IPS-NIHi7 (cell line): ENCODE results near the gene LIM2.
"Not testable (repeated sequence)": the region's sequence is repeated elsewhere in the genome, so short reads cannot be mapped to it uniquely, and the experiment has no call there.

Source experiments
- DNase-seq: peaks from one replicate; pipeline ENCODE4 v3.0.0; 2012; ENCODE audit warnings: mixed read lengths; ENCODE audit errors: extremely low spot score

Gene LIM2

GRCh38 chr19:51387924-51388389 is at the start of gene LIM2:
TSS of gene LIM2 (minus strand) at chr19:51387974. CDS start at chr19:51387443, 531 bp downstream.
- no peak for DNase-seq

DNA sequence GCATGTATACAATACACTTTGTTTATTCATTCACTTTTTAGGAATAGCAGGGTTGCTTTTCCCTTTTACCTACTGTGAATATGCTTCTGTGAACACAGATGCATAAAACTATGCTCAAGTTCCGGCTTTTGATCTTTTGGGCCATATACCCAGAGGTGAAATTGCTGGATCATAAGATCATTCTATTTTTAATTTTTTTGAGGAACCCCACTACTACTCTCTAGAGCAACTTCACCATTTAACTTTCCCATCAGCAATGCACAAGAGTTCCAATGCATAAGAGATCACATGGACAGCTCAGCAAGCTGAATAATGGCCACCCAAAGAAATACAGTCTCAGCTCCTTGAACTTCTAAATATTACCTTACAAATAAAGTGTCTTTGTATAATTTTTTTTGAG is 46.7 kb upstream of the LIM2 start:
- no peak for DNase-seq

DNA sequence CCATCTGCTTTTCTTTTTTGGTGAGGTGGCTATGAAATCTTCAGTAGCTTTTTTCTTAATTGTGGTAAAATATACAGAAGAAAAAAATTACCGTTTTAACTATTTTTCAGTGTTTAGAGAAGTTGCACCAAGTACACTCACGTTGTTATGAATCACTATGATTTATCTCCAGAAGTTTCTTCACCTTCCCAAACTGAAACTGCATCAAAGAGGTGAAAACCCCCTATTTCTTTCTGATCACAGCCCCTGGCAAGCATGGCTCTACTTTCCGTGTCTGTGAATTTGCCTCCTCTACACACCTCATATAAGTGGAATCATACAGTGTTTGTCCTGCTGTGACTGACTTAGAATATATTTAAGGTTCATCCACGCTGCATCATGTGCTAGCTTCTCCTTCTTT is 45.3 kb upstream of the LIM2 start:
- no peak for DNase-seq

- no peak for DNase-seq
Observed at GRCh38 chr19:51431124-51431523, 43.4 kb upstream of the LIM2 start.

DNA sequence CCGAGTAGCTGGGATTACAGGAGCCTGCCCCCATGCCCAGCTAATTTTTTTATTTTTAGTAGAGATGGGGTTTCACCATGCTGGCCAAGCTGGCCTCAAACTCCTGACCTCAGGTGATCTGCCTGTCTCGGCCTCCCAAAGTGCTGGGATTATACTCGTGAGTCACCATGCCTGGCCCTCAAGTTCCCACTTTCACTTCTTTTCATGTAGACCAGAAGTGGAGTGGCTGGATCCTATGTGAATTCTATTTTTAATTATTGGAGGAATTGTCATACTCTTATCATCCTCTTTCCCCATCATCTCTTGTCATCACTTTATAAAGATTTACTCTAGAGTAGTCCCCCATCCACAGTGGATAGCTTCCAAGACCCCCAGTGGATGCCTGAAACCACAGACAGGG is 42.4 kb upstream of the LIM2 start:
- no peak for DNase-seq

DNA sequence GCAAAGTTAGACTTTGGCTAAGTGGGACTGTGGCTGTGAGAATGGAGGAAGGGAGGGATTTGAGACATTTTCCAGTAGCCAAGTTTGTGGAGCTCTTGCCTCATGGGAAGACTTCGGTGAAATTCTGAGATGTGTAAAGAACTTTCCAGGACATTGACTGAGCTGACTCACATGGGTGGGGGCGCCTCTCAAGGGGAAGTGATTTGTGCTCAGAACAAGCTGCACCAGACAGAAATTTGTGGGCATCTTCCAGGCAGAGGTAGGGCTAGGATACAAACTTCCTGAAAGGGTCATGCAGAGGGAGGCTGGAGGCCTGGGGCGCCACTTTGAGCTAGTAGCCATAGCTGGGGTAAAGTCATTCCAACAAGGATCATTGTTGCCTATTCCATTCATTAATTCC is 39.4 kb upstream of the LIM2 start:
- no peak for DNase-seq

DNA sequence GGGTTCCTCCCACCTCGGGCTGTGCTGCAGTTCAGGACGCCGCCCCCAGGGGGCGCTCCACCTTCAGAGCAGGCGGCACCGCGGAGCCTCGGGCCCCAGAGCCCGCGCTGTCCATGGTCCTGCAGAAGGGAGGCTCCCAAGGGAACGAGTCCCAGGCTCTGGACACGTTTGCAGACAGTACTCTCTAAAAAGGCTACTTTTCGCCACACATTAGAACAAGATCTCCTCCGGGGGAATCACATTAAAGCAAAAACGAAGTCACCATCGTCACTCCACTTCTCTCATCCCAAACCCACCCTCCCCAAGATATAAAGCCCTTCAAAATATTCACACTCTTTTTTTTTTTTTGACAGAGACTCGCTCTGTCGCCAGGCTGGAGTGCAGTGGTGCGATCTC is 34.3 kb upstream of the LIM2 start:
- peak; percentile 98 for DNase-seq

DNA sequence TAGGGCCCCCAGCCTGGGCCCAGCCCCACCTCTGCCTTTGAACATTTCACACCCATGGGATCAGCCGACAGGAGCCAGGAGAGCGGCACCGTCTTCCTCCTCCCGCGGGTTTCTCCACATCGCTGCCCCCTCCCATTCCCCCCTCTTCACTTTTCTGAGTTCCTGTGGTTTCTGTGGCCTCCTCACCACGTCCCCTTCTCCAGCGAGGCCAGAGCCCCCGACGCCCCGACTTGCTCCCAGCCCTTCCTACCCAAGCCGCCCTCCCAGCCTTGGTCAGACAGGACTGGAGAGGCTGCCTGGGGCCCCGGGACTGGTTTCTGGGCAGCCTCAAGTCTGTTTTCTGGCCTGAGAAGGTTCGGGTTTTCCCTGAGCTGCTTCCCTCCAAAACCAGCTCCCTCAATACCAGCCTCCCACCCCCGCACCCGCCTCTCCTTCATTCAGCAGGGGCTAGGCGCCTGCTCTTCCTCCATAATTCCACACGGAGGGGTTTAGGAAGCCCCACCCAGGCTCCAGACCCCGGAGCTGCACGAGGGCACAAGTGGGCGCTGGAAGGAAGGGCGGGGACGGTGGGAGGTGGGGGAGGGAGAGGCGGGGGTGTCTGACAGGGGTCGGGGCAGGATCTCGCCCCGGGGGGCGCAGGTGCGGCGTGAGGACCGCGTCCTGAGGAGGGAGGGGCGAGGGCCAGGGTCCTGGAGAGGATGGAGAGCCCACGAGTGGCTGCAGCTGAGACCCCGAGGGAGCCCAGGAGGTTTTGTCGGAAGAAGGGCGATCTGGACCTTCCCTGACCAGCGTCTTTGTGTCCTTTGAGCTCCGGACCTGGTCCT is 33.7 kb upstream of the LIM2 start:
- DNase-seq, result peak; percentile 40

GRCh38 chr19:51420511-51420910 is 32.7 kb upstream of the LIM2 start:
- DNase-seq, result not testable (repeated sequence)

GRCh38 chr19:51418707-51419106 is 30.9 kb upstream of the LIM2 start:
- DNase-seq, result no peak

- no peak for DNase-seq
Observed at GRCh38 chr19:51417810-51418157, 30.0 kb upstream of the LIM2 start.

DNA sequence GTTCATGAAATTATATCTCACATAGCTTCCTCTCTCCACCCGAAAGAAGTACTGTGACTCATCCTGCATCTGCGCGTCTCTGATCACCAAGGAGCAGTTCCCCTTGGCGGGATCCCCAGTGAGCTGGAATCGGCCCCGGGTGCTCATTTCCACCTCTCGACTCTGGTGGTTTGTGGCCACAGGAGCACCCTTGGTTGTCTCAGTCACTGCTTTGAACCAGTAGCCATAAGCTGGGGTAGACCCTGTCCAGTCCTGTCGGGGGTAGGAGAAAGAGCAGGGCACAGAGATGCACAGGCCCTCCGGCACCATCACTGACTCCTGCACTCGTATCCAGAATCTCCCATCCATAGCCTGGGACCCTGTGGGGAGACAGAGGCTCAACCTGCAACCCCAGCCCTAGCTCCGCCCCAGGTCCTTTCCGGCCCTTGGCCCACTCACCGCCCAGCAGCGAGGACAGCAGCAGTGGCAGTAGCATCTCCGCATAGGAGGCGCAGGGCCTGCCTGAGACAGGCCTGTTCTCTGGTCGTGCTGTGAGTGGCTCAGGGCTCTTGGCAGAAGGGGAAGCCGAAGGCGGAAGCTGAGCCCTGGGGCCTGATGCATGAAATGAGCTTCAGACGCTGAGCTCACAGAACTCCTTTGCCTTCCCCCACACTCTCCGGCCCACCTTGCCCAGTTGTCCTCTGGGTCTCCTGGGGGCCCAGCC is 29.5 kb upstream of the LIM2 start, which contains the start of gene SIGLEC10:
Gene SIGLEC10, minus strand, starts transcription at position 536 of the 703 bp plus-strand sequence. Its CDS starts 61 bp downstream, at position 475.
- no peak for DNase-seq

DNA sequence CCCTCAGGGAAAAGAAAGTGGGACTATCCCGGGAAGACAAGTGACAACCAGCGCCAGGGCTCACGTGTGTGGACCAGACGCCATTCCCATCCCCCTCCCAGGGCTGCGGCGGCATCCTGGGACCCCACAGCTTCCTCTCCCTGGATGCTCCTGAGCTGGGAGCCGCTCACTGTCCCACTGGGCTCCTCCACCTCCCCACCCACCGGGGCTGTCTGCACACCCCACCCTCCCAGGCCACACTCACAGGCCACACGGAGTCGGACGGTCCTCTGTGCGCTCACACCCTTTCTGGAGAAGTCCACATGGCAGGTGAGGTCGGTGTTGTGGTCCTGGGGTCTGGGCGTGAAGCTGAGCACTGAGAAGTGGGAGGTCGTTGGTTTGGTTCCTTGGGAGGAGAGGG is 28.6 kb upstream of the LIM2 start:
- not testable (repeated sequence) for DNase-seq

- DNase-seq, result no peak
Observed at GRCh38 chr19:51415187-51415586, 27.4 kb upstream of the LIM2 start.

- DNase-seq, result no peak
Observed at GRCh38 chr19:51410950-51411748, 23.4 kb upstream of the LIM2 start.

GRCh38 chr19:51407511-51408131 is 19.8 kb upstream of the LIM2 start:
- DNase-seq, result peak; percentile 73

GRCh38 chr19:51402117-51402516 is 14.3 kb upstream of the LIM2 start:
- no peak for DNase-seq

- not testable (repeated sequence) for DNase-seq
Observed at GRCh38 chr19:51399936-51400335, 12.2 kb upstream of the LIM2 start.

- DNase-seq, result no peak
Observed at GRCh38 chr19:51399231-51399630, 11.5 kb upstream of the LIM2 start.

DNA sequence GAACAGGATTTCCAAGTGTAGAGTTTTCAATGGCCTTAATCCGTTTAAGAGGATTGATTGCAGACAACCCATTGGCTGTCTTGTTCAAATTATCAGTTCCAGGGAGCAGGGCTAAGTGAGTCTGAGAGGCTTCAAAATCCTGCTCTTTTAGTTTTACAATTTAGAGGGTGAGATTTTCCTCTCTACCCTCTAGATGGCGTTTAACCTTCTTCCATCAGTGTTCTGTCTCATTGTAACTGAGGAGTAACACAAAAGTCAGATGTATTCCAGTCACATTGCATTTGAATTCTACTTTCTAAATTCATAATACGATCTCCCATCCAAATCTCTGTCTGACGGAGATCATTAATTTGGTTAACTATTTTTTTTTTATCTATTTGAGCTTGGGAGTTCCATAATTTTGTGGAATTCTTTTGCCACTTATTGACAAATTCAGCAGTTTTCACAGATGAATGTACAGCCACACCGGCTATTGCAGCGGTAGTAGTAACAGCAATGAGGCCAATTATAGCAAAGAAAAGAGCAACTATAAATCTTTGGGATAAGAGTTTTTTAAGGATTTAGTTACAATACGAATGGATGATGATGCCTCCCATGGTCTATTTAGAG is 10.4 kb upstream of the LIM2 start:
- DNase-seq, result peak; percentile 46

GRCh38 chr19:51397453-51397852 is 9.7 kb upstream of the LIM2 start:
- DNase-seq, result not testable (repeated sequence)
